DOHH2 (cell line): ENCODE measurements around the gene AQP5.

Source experiments
- H3F3A ChIP-seq: fragments of 200-600 bp; sonication (generic), shearing (Covaris generic); 2 replicates; pipeline ENCODE4 v1.6.0; 2016; ENCODE audit warnings: antibody characterized with exemption, mild to moderate bottlenecking; ENCODE audit not compliant: control insufficient read depth, insufficient read depth
- H3K27ac ChIP-seq: fragments of 200-600 bp; sonication (generic); 2 replicates; pipeline ENCODE4 v1.5.1; 2014; ENCODE audit warnings: low read depth, mild to moderate bottlenecking, low read length, moderate library complexity
- H3K27me3 ChIP-seq: fragments of 200-600 bp; sonication (generic); 2 replicates; pipeline ENCODE4 v1.6.1; 2014; ENCODE audit warnings: mild to moderate bottlenecking, low read length, mixed read lengths; ENCODE audit not compliant: control insufficient read depth
- H3K36me3 ChIP-seq: fragments of 200-600 bp; sonication (generic); 2 replicates; pipeline ENCODE4 v1.6.1; 2014; ENCODE audit warnings: mild to moderate bottlenecking, low read length, moderate library complexity, mixed read lengths; ENCODE audit not compliant: control insufficient read depth
- H3K4me1 ChIP-seq: fragments of 200-600 bp; sonication (generic); 2 replicates; pipeline ENCODE4 v1.6.1; 2014; ENCODE audit warnings: mild to moderate bottlenecking, low read length, mixed read lengths; ENCODE audit not compliant: control insufficient read depth
- H3K4me2 ChIP-seq: fragments of 200-600 bp; sonication (generic); 2 replicates; pipeline ENCODE4 v1.6.0; 2014; ENCODE audit warnings: mild to moderate bottlenecking, low read length, moderate library complexity
- H3K4me3 ChIP-seq: fragments of 200-600 bp; sonication (generic); 2 replicates; pipeline ENCODE4 v1.5.1; 2014; ENCODE audit warnings: mild to moderate bottlenecking, low read length, mixed read lengths
- H3K79me2 ChIP-seq: fragments of 200-600 bp; sonication (generic); 2 replicates; pipeline ENCODE4 v1.6.1; 2014; ENCODE audit warnings: mild to moderate bottlenecking, low read length, mixed read lengths; ENCODE audit not compliant: control insufficient read depth
- H3K9me2 ChIP-seq: fragments of 200-600 bp; sonication (generic); replicated peaks from 2 replicates; pipeline ENCODE4 v1.6.1; 2014; ENCODE audit warnings: mild to moderate bottlenecking, low read length, mixed read lengths; ENCODE audit not compliant: control insufficient read depth
- H3K9me3 ChIP-seq: fragments of 200-600 bp; sonication (generic); 2 replicates; pipeline ENCODE4 v1.6.1; 2014; ENCODE audit warnings: antibody characterized with exemption, low read length, mixed read lengths; ENCODE audit not compliant: control insufficient read depth, insufficient read depth
- H4K20me1 ChIP-seq: fragments of 200-600 bp; sonication (generic); 2 replicates; pipeline ENCODE4 v1.6.0; 2014; ENCODE audit warnings: low read depth, mild to moderate bottlenecking, antibody characterized with exemption, low read length, moderate library complexity; ENCODE audit not compliant: control insufficient read depth, insufficient read depth
- CTCF ChIP-seq: fragments of 200-600 bp; sonication (generic); IDR thresholded peaks from one replicate; pipeline ENCODE4 v1.5.1; 2014; ENCODE audit warnings: antibody characterized with exemption, mild to moderate bottlenecking, low read depth, low read length; ENCODE audit not compliant: poor library complexity, severe bottlenecking
- EZH2phosphoT487 ChIP-seq: fragments of 200-600 bp; sonication (generic); IDR thresholded peaks from 2 replicates; pipeline ENCODE4 v1.6.1; 2017; ENCODE audit warnings: borderline replicate concordance, mild to moderate bottlenecking, antibody characterized with exemption, low read length, moderate library complexity, mixed read lengths

The AQP5 gene

GRCh38 chr12:49973361-49973830 lies 11.7 kb downstream of the AQP5 start:
- Histone ChIP-seq H3K36me3 (no peaks in the 10 kb centered on the region), H3K4me1 (no peaks in the 10 kb centered on the region), H3K79me2 (no peaks in the 10 kb centered on the region), H3K4me3 (no peak overlapping the region), H4K20me1 (no peaks in the 10 kb centered on the region), H3K27ac (no peak overlapping the region), H3K9me3 (no peaks in the 10 kb centered on the region), H3K4me2 (no peak overlapping the region), H3F3A (no peaks in the 10 kb centered on the region), H3K9me2 (no peaks in the 10 kb centered on the region), H3K27me3 (peaks cover 22% of the 10 kb centered on the region)
- no peak for TF ChIP-seq EZH2phosphoT487
- TF ChIP-seq CTCF, result no peak

- H3K27me3 ChIP-seq, result peaks cover 14% of the 10 kb centered on the region
- no peak overlapping the region for H3K4me3 ChIP-seq
- TF ChIP-seq EZH2phosphoT487 (no peak), CTCF (no peak)
- no peaks in the 10 kb centered on the region for H3K9me2 ChIP-seq
- no peaks in the 10 kb centered on the region for H4K20me1 ChIP-seq
- H3K79me2 ChIP-seq, result no peaks in the 10 kb centered on the region
- no peaks in the 10 kb centered on the region for H3K9me3 ChIP-seq
- H3F3A ChIP-seq, result no peaks in the 10 kb centered on the region
- H3K4me2 ChIP-seq, result no peak overlapping the region
- no peak overlapping the region for H3K27ac ChIP-seq
- no peaks in the 10 kb centered on the region for H3K4me1 ChIP-seq
- H3K36me3 ChIP-seq, result no peaks in the 10 kb centered on the region
Observed at GRCh38 chr12:49974231-49974675, 12.6 kb downstream of the AQP5 start.

- no peaks in the 10 kb centered on the region for H3K79me2 ChIP-seq
- no peaks in the 10 kb centered on the region for H3K9me3 ChIP-seq
- H3K36me3 ChIP-seq, result no peaks in the 10 kb centered on the region
- no peak for TF ChIP-seq CTCF
- TF ChIP-seq EZH2phosphoT487, result no peak
- H3K4me2 ChIP-seq, result no peak overlapping the region
- no peak overlapping the region for H3K27ac ChIP-seq
- H3K9me2 ChIP-seq, result no peaks in the 10 kb centered on the region
- H3K4me3 ChIP-seq, result no peak overlapping the region
- H4K20me1 ChIP-seq, result no peaks in the 10 kb centered on the region
- no peaks in the 10 kb centered on the region for H3K4me1 ChIP-seq
- no peaks in the 10 kb centered on the region for H3F3A ChIP-seq
- peaks cover 10% of the 10 kb centered on the region for H3K27me3 ChIP-seq
Observed at GRCh38 chr12:49974677-49975317, 13.1 kb downstream of the AQP5 start.
